ENCODE measurements around the gene OR4D9.
A peak's percentile ranks its signal among the peaks of the same experiment; 100 is the strongest.

OR4D9 gene

DNA sequence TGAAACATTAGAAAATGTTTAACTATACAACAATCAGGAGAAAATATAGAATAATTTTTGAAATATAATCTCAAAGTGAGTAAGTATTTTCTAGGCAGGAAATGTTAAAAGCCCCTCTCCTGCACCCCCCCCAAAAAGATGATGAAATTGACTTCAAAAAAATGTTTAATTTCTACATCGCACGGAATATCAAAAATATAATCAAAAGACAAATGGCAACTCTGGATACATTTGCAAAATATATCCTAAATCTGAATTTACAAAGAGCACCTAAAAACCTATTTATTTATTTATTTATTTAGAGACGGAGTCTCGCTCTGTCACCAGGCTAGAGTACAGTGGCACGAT lies 36.9 kb downstream of the OR4D9 start:
- DNase-seq = no peak
- Histone ChIP-seq H3K27ac (ENCODE audit: insufficient read depth, low read length, poor library complexity, severe bottlenecking) (no peak overlapping the region), H3K4me1 (ENCODE audit: control insufficient read depth, insufficient read depth, low read length, poor library complexity, severe bottlenecking) (no peaks in the 10 kb centered on the region), H3K9me3 (ENCODE audit: control insufficient read depth, low read length) (no peaks in the 10 kb centered on the region), H3K4me3 (ENCODE audit: insufficient read depth, low read depth, low read length, poor library complexity, severe bottlenecking) (no peak overlapping the region), H3K36me3 (ENCODE audit: control insufficient read depth, insufficient read depth, low read length) (no peaks in the 10 kb centered on the region), H3K27me3 (replicated peaks; ENCODE audit: control insufficient read depth, insufficient read depth, low read length, poor library complexity, severe bottlenecking) (no peaks in the 10 kb centered on the region)

DNA sequence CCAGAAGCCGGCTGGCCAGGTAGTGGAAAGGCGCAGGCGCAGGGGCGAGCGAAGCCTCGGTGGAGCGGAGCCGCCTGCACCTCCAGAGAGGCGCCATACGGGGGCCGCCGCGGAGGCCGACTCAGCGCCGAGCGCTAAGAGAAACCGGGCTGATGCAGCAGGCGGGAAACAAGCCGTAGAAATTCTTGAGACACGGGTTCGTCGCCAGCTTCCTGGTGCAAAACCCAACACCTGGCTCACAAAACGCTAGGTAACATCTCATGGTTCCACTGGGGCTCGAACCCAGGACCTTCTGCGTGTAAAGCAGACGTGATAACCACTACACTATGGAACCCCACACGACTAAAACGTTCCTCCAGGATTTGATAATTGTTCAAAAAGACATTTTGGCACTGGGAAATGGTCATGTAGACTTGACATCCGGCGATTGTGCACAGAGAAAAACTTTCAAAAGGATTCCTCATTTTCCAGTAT lies 39.1 kb downstream of the OR4D9 start:
- H3K27me3 ChIP-seq (replicated peaks; ENCODE audit: control insufficient read depth, insufficient read depth, low read length, poor library complexity, severe bottlenecking) = no peaks in the 10 kb centered on the region
- no peaks in the 10 kb centered on the region for H3K4me1 ChIP-seq (ENCODE audit: control insufficient read depth, insufficient read depth, low read length, poor library complexity, severe bottlenecking)
- no peaks in the 10 kb centered on the region for H3K36me3 ChIP-seq (ENCODE audit: control insufficient read depth, insufficient read depth, low read length)
- DNase-seq = peak; percentile 68 to 77 (median 73)
- peak overlapping the region; percentile 50 for H3K4me3 ChIP-seq (ENCODE audit: insufficient read depth, low read depth, low read length, poor library complexity, severe bottlenecking)
- no peaks in the 10 kb centered on the region for H3K9me3 ChIP-seq (ENCODE audit: control insufficient read depth, low read length)
- peak overlapping the region; percentile 53 for H3K27ac ChIP-seq (ENCODE audit: insufficient read depth, low read length, poor library complexity, severe bottlenecking)

DNA sequence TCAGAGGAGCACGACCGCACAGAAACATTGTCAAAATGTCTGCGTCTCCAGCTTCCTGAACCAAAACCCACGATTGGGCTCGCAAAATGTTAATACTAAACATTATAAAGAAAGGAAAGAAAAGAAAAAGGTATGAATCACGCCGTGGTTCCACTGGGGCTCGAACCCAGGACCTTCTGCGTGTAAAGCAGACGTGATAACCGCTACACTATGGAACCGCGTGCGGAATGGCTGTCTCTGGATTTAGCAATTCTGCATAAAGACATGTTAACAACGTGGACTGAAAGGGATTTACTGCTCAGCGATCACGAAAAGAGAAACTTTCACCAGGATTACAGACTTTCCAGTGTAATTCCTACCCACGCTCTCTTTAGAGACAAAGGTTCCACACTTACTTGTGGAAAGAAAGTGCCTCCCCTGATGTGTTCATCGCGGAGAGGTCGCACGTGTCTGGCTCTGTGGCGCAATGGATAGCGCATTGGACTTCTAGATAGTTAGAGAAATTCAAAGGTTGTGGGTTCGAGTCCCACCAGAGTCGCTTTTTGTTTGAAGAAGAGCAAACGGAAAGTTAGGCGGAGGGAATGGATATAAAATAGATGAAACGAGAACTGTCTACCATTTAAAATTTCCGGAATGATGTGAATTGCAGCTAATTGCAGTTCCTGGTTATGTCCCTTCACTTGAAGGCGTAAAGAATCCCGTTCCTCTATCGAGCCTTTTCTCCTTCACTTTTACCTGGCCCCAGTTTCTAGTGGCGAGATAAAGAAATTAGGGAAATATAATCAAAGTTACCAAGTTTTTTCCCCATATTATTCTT lies 39.7 kb downstream of the OR4D9 start:
- DNase-seq = peak; percentile 68 to 71 (median 70)
- H3K27me3 ChIP-seq (replicated peaks; ENCODE audit: control insufficient read depth, insufficient read depth, low read length, poor library complexity, severe bottlenecking) = no peaks in the 10 kb centered on the region
- no peaks in the 10 kb centered on the region for H3K36me3 ChIP-seq (ENCODE audit: control insufficient read depth, insufficient read depth, low read length)
- no peaks in the 10 kb centered on the region for H3K9me3 ChIP-seq (ENCODE audit: control insufficient read depth, low read length)
- H3K27ac ChIP-seq (ENCODE audit: insufficient read depth, low read length, poor library complexity, severe bottlenecking) = peak overlapping the region; percentile 43
- no peaks in the 10 kb centered on the region for H3K4me1 ChIP-seq (ENCODE audit: control insufficient read depth, insufficient read depth, low read length, poor library complexity, severe bottlenecking)
- peak overlapping the region; percentile 50 for H3K4me3 ChIP-seq (ENCODE audit: insufficient read depth, low read depth, low read length, poor library complexity, severe bottlenecking)

DNA sequence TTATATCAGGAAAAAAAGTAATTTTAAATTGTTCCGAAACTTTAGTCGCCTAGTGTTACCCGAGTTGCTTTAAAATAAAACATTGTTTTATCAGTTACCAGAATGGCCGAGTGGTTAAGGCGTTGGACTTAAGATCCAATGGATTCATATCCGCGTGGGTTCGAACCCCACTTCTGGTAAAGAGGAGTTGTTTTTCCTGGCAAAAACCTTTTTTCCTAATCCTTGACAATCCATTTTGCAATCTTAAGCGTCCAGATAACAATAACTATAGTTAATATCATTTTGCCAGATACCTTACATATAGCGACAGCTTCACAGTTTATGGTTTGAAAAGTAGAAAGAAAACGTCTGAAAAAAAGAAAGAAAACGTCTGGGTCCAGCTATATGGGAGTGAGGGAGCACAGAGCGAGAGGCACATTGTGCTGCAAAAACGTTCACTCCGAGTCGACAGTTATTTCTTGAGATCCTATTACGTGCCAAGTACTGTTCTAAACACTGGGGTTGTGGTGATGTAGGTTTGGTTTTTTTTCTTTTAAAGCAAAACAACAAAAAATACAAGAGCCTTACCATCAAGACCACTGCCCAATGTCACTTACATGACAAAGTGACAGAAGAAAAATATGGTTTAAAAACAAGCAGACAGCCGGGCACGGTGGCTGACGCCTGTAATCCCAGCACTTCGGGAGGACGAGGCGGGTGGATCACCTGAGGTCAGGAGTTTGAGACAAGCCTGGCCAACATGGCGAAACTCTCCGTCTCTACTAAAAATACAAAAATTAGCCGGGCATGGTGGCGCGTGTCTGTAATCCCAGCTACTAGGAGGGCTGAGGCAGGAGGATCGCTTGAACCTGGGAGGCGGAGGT lies 40.6 kb downstream of the OR4D9 start:
- DNase-seq = no peak
- H3K27ac ChIP-seq (ENCODE audit: insufficient read depth, low read length, poor library complexity, severe bottlenecking) = no peak overlapping the region

DNA sequence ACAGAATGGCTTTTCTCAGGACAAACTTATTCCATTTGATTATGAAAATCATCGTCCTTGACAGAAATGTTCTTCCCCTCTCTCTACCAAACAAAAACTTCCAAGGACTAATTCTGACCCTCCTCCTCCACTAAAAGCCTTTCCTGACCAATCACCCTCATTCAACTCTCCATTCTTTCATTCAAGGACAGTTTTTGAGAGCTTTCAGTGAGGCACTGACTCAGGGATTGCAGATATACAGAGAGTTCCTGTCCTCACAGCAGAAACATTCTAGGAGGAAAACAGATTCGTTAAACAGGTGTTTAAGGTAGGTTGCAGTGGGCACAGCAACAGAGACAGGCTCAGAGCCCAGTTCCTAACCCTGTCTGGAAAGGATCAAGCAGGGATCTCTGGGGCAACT lies 41.5 kb downstream of the OR4D9 start:
- Histone ChIP-seq H3K27me3 (replicated peaks; ENCODE audit: control insufficient read depth, insufficient read depth, low read length, poor library complexity, severe bottlenecking) (no peaks in the 10 kb centered on the region), H3K36me3 (ENCODE audit: control insufficient read depth, insufficient read depth, low read length) (no peaks in the 10 kb centered on the region), H3K4me3 (ENCODE audit: insufficient read depth, low read depth, low read length, poor library complexity, severe bottlenecking) (no peak overlapping the region), H3K27ac (ENCODE audit: insufficient read depth, low read length, poor library complexity, severe bottlenecking) (no peak overlapping the region), H3K4me1 (ENCODE audit: control insufficient read depth, insufficient read depth, low read length, poor library complexity, severe bottlenecking) (no peaks in the 10 kb centered on the region), H3K9me3 (ENCODE audit: control insufficient read depth, low read length) (no peaks in the 10 kb centered on the region)
- DNase-seq = no peak

More for the DNA sequence above, 40.6 kb downstream of the OR4D9 start:
- H3K9me3 ChIP-seq (ENCODE audit: control insufficient read depth, low read length) = no peaks in the 10 kb centered on the region
- H3K4me1 ChIP-seq (ENCODE audit: control insufficient read depth, insufficient read depth, low read length, poor library complexity, severe bottlenecking) = no peaks in the 10 kb centered on the region
- peak overlapping the region; percentile 50 for H3K4me3 ChIP-seq (ENCODE audit: insufficient read depth, low read depth, low read length, poor library complexity, severe bottlenecking)
- no peaks in the 10 kb centered on the region for H3K36me3 ChIP-seq (ENCODE audit: control insufficient read depth, insufficient read depth, low read length)
- H3K27me3 ChIP-seq (replicated peaks; ENCODE audit: control insufficient read depth, insufficient read depth, low read length, poor library complexity, severe bottlenecking) = no peaks in the 10 kb centered on the region

DNA sequence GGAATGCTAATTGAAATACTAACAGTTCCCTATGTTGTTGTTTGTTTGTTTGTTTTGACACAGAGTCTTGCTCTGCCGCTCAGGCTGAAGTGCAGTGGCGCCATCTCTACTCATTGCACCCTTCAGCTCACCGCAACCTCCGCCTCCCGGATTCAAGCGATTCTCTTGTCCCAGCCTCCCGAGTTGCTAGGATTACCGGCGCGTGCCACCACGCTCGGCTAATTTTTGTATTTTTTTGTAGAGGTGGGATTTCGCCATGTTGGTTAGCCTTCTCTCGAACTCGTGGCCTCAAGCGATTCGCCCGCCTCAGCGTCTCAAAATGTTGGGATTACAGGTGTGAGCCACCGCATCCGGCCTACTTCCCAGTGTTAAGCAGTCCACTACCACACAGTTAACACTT lies 42.0 kb downstream of the OR4D9 start:
- Histone ChIP-seq H3K9me3 (ENCODE audit: control insufficient read depth, low read length) (no peaks in the 10 kb centered on the region), H3K27me3 (replicated peaks; ENCODE audit: control insufficient read depth, insufficient read depth, low read length, poor library complexity, severe bottlenecking) (no peaks in the 10 kb centered on the region), H3K36me3 (ENCODE audit: control insufficient read depth, insufficient read depth, low read length) (no peaks in the 10 kb centered on the region), H3K4me1 (ENCODE audit: control insufficient read depth, insufficient read depth, low read length, poor library complexity, severe bottlenecking) (no peaks in the 10 kb centered on the region), H3K4me3 (ENCODE audit: insufficient read depth, low read depth, low read length, poor library complexity, severe bottlenecking) (no peak overlapping the region), H3K27ac (ENCODE audit: insufficient read depth, low read length, poor library complexity, severe bottlenecking) (no peak overlapping the region)
- no peak for DNase-seq

DNA sequence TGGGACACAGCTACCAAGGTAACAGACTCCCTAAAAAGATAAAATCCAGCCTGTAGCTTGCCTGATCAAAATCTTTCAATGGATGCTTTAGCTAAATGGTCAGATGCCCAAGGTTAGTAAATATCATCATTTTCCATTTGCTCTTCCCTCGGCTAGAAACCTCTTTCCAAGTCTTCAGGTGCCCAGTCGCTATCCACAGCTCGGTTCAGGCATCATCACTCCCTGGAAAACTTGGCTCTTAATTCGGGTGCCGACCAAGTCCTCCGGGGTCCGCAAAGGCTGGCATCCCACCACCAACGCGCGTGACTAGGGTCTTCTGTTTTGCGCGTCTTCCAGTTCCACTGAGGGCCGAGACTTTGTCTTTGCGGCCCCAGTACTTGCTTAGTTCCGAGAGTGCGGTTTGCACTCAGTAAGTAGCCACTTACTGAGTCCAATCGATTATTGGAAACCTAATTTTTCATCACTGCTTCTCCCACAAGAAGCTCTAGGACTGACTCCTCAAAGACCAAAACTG lies 44.3 kb downstream of the OR4D9 start:
- Histone ChIP-seq H3K4me1 (ENCODE audit: control insufficient read depth, insufficient read depth, low read length, poor library complexity, severe bottlenecking) (no peaks in the 10 kb centered on the region), H3K27ac (ENCODE audit: insufficient read depth, low read length, poor library complexity, severe bottlenecking) (no peak overlapping the region), H3K36me3 (ENCODE audit: control insufficient read depth, insufficient read depth, low read length) (no peaks in the 10 kb centered on the region), H3K4me3 (ENCODE audit: insufficient read depth, low read depth, low read length, poor library complexity, severe bottlenecking) (peak overlapping the region; percentile 29), H3K9me3 (ENCODE audit: control insufficient read depth, low read length) (no peaks in the 10 kb centered on the region), H3K27me3 (replicated peaks; ENCODE audit: control insufficient read depth, insufficient read depth, low read length, poor library complexity, severe bottlenecking) (no peaks in the 10 kb centered on the region)
- DNase-seq = no peak

DNA sequence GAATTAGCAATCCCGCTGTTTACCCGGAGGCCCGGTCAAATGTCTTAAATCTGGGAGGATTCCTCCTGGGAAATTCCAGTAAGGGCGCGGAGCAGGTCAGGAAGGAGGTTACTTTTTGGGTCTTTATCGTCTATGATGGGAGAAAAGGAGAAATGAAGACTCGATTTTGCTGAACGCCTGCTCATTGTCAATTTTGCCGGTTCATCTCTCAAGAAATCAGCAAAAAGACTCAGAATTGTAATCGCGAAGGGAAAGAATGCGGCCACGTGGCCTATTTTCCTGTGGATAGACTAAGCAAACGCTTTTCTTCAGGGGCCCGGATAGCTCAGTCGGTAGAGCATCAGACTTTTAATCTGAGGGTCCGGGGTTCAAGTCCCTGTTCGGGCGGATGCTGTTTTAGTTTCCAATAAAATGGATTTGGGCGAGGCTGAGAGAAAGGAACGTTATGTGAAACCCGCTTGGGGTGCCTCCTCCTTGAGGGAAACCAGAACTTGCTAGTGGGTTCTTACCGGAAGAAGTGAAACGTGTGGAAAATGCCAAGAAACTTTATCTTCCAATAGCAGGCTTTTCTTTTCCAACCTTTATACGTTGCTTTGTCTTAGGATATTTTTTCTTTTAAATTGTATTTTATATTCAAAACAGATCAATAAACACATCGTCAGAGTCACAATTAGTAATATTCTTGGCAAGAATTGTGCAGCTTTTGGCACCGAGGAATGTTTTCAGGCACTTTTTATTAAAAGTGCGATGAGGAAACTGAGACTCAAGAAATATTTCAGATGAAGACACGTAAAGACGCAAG lies 45.0 kb downstream of the OR4D9 start:
- DNase-seq = peak in 2 of 3 donors; percentile 18 to 26
- Histone ChIP-seq H3K27me3 (replicated peaks; ENCODE audit: control insufficient read depth, insufficient read depth, low read length, poor library complexity, severe bottlenecking) (no peaks in the 10 kb centered on the region), H3K27ac (ENCODE audit: insufficient read depth, low read length, poor library complexity, severe bottlenecking) (no peak overlapping the region), H3K36me3 (ENCODE audit: control insufficient read depth, insufficient read depth, low read length) (no peaks in the 10 kb centered on the region), H3K4me1 (ENCODE audit: control insufficient read depth, insufficient read depth, low read length, poor library complexity, severe bottlenecking) (peaks cover 4% of the 10 kb centered on the region), H3K4me3 (ENCODE audit: insufficient read depth, low read depth, low read length, poor library complexity, severe bottlenecking) (peak overlapping the region; percentile 29), H3K9me3 (ENCODE audit: control insufficient read depth, low read length) (no peaks in the 10 kb centered on the region)

DNA sequence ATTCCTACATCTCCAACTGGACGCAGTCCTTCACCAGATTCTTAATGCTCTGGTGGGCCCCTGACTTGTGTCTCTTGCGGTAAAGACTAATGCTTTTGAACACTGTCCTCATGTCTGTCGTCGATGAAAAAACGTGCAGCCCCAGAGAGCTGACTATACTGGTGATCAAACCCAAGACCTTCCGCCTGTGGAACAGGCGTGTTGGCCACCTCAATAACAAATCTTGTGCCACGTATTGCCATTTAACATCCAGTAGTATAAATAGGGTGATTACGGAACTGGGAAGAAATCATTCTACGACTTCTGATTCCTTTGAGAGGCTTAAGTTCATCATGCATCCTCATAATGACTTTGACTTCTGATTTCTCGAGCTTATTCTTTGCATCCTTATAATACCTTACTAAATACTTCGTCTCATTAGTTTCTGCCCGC lies 45.6 kb downstream of the OR4D9 start:
- H3K4me3 ChIP-seq (ENCODE audit: insufficient read depth, low read depth, low read length, poor library complexity, severe bottlenecking) = no peak overlapping the region
- no peak for DNase-seq

More for the DNA sequence above, 45.6 kb downstream of the OR4D9 start:
- Histone ChIP-seq H3K27ac (ENCODE audit: insufficient read depth, low read length, poor library complexity, severe bottlenecking) (no peak overlapping the region), H3K36me3 (ENCODE audit: control insufficient read depth, insufficient read depth, low read length) (no peaks in the 10 kb centered on the region), H3K4me1 (ENCODE audit: control insufficient read depth, insufficient read depth, low read length, poor library complexity, severe bottlenecking) (peaks cover 4% of the 10 kb centered on the region), H3K9me3 (ENCODE audit: control insufficient read depth, low read length) (no peaks in the 10 kb centered on the region), H3K27me3 (replicated peaks; ENCODE audit: control insufficient read depth, insufficient read depth, low read length, poor library complexity, severe bottlenecking) (no peaks in the 10 kb centered on the region)
